GM19238 (cell line): ENCODE measurements around the gene SYT15.

Experiments used
- DNase-seq: peaks from one replicate; pipeline ENCODE4 v3.0.0; 2011; ENCODE audit warnings: low spot score; ENCODE audit not compliant: insufficient read length

SYT15 gene

GRCh38 chr10:46544989-46545791, 33.7 kb upstream of the SYT15 start:
- no peak for DNase-seq

DNA sequence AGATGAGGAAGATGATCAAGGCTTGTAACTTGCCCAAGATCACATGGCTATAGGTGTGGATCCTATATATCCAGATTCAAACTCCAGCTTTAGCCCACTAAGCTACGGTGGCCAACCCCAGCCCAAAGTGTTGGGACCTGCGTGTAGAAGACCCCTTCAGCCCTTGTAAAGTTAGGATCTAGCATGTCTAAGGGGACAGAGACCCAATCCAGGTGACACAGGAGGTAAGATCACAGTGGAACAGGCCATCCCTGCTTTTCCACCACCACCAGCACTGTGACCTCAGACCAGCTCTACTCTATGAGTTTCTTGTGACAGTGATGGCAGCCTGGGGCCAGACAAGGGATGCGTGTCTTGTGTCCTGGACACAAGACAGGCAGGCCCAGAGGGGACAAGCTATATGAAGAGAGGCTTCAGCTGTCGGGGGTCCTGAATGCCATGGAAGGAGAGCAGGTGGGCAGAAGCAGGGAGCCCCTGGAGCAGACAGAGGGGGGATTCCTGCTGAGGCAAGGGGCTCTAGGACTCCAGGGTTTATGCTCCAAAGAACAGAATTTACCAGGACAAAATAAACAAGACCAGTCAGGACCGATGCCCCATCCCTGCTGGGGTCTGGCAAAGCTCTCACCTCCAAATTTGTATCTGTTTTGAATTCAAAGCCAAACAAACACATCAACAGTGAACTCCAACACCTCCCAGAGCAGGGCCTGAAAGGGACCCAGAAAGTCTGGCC, 32.9 kb upstream of the SYT15 start:
- DNase-seq, result no peak

- DNase-seq, result no peak
Measured at GRCh38 chr10:46546591-46547540, 32.1 kb upstream of the SYT15 start.

GRCh38 chr10:46547541-46548497, 31.1 kb upstream of the SYT15 start:
- DNase-seq, result no peak

DNA sequence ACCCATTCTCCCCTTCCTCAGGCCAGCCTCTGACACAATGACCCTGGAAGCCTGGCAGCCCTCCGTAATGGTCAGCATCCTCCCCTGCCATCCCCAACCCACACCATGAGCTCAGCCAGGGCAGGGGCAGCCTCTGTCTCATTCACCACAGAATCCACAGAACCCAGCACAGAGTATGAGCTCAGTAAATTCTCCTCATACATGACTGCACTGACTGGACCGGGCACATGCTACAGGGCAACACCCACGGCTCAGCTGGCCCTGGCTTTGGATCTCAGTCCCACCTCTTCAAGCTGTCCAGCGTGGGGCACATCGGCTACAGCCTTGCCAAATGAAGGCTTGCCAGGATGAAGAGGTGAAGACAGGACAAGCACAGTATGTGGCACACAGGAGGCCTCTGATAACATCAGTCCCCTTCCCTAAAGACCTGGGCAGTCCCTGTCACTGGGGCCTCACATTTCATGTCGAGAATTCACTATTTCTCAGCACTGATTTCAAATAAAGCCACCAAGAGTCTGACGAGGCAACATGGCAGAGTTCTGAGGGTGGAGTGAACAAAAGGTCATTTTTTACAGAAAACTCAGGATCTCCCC, 30.3 kb upstream of the SYT15 start:
- DNase-seq, result no peak

DNA sequence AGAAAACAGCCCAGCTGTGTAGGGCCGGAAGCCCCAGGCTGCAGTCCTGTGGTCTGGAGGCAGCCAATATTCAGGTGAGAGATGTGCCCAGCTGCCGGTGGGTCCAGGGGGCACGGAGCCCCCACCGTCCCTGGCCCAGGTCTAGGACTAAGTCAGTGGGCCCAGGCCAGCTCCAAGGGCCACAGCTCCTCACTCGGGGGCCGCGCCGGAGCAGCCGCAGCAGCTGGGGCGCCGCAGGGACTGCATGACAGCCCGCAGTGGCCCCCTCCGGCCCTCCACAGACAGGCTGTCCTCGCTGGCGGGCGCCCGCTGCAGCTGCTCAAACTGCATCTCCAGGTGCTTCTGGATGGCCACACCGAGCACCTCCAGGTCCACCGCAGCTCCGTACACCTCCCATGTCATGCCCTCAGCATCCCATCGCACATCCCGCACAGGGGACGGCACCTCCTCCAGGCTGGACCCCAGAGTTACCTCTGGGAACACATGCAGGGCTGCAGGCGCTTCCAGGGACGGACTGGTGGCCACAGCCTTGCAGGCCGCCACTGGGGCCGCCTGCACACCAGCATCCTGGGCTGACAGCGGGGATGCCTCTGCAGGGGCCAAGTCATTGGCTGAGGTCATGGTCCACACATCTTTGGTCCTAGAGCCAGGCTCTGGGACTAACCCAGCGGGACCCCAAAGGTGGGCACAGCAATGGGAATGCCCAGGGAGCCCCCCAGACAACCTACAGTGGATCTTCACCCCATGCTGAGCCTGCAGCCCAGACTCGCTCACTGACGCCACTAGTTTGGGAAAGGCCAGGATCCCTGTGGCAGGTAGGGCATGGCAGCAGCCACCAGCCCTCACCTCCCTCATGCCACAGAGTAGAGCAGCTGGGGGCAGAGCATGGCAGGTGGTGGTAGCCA, 29.5 kb upstream of the SYT15 start:
- DNase-seq, result no peak

DNA sequence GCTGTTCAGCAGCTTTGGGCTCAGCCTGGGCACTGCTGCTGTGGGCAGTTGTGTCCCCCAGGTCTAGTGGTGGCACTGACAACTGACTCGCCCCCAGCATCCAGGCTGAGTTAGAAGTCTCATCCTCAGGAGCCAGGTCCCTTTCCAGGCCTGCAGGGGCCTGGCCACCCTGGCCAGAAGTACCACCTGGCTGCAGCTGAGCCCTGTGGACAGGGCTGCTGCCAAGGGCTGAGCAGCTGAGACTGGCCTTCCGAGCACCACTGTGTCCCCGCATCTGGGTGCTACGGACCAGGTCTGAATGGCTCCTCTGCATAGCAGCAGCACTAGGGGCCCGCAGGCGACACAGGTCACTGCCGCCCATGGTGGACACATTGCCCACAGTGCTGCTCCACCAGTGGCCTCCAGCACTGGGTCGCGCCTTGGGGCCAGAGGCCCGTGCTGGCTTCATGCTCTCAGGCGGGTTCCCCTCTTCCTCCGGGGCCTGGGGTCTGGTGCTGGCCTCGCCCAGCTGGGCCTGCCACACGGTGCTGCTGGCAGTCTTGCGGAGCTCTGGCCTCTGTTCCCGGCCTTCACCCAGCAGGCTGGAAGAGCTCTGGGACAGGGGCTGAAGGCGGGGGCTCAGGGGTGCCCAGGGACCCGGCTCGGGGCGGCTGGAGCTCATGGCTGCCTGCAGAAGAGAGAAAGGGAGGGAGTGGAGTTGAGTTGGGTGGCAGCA, 28.7 kb upstream of the SYT15 start:
- DNase-seq, result no peak

DNA sequence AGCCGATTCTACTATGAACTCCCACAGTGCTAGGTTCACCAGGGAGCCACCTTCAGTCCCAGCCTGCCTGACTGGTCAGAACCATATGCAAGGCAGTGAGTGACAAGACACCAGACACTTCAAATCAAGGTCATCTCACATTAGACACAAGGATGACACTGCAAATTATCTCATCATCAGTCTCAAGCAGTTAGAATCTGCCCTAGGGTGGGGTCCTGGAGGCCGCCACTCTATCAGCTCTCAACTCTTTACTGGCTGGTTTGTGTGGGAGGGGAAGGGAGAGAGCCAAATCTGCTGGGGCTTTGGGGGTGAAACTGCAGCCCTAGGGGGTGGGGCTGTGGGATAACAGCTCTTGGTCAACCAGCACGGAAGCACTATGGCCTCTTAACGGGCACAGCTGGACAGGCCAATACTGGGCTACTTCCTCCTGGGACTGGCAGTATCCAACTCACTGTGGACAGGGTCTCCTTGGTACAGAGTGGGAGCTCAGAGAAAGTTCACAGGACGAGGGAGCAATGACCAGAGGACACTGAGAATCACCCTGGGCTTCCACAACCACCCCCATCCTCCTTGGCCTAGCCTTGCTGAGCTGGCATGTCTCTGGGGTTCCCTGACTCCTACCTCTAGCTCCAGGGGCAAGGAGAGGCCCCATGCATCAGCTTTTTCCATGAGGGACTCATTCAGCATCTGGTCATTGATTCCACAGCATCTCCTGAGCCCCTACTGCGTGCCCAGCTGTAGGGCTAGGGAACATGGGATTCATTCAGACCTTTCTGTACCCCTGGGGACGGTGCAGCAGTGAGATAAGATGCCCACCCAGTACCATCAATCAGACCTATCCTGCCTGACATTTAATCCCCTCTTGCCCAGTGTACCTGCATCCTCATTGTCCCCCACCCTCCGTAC, 27.9 kb upstream of the SYT15 start:
- no peak for DNase-seq

DNA sequence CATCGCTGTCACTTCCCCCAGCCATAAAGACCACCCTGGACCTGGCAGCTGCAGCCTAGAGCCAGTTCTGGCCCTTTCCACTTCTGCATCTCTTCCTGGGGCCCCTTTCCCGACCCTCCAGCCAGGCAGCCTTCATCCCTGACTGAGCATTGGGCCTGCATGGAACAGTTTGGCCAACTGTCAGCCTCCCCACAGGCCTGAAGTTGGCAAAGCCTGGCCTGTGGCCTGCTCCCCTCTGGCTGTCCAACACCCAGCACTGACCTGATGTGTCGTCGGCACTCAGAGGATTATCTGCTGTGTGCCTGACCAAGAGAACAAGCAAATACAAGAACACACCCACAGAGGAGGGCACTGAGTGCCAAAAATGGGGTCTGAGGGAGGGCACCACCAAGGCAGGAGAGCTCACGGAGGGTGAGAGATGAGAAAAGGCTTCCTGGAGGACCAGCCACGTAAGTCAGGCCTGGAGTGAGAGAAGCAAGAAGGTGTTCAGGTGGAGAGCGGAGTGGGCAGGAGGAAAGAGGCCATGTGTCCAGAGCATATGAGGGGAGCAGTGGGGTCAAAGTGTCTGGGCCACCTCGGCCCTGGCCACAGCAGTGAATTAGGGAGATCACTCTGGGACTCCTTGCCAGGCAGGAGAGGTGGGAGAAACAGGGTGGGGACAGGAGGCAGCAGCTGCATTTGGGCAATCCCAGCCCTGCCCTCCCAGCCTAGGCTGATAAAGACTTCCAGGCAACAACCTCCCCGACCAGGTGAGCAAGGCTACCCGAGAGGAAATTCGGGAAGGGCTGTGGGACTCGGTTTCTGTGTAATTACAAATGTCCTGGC, 27.0 kb upstream of the SYT15 start:
- DNase-seq, result no peak

DNA sequence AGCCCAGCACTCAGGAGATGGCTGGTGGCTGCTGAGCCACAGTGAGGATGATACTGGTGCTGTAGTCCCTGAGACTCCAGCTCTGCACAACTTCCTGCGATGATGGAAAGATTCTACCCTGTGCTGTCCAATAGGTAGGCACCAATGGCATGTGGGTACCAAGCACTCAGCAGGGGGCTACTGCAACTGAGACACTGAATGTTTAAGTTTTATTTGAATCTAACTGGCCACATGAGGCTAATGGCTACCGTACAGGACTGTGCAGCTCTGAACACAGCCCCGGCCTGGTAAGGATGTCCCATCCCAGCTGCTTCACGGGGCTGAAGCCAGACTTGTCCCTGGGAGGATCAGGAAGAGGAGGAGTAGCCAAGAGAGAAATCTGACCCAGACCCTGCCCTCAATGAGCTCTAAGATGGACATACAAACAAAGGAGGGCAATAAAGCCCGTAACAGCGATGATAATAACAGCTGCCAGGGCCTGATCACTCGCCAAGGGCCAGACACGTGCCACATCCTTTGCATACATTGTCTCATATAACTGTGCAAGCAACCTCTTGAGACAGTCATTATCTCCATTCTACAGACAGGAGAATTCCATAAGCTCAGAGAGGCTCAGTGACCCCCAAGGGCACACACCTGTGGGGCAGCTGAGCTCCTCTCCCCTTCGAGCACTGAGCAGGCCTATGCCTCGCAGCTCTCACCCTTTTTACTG, 26.2 kb upstream of the SYT15 start:
- DNase-seq, result no peak

GRCh38 chr10:46553238-46554049, 25.5 kb upstream of the SYT15 start:
- no peak for DNase-seq

GRCh38 chr10:46554166-46554781, 24.7 kb upstream of the SYT15 start:
- DNase-seq, result no peak

DNA sequence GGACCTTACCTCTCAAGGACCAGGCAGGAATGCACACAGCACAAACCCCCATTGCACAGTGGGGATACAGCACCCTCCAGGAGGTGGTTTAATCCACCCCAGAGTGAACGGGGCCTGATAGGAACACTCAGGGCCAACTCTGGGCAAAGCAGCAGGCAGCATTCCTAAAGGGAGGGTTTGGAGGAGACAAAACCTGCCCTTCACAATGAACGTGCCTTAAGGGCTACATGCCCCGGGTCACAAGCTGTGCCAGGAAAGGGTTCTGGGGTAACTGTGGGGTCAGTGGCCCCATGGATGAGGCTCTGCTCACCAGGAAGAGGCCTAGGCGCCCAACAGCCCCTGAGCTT, 23.6 kb upstream of the SYT15 start:
- DNase-seq, result no peak

DNA sequence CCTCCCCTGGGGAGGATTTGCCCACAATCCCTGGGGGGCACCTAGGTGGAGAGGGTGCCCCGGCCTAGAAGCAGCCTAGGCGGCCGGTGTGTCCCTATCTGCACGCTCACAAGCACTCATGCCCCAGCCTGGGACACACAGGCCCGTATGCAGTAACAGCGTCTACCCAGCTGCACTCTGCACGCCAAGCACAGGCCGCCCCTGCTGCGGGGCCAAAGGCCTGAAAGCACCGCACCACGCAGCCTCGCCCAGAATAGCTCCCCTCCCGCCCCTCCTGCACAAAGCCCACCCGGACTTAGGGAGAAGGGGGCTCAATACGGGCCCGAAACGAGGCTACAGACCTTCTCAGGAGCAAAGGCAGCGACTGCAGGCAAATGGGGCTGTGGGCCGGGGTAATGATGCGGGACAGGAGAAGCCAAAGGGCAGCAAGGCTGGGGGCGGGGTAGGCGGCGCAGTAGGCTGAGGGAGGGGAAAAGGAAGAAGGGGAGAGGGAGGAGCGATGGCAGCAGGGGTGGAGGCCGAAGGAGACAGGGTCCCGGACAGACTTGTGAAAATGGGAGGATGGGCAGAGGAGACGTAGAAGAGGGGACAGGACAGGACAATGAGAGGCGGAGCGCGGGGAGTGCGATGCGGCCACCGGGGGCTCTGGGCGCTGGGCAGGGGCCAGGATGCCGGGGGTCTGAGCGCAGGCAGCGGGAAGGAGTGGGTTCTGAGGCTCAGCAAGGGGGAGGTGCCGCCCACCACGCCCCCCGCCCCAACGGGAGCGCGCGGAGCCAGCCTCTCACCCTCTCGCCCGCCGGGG, 23.0 kb upstream of the SYT15 start:
- no peak for DNase-seq
